Epithelial cell of esophagus (primary cell): ENCODE measurements around the gene UGT1A7.

Experiments
- DNase-seq: peaks from one replicate; pipeline ENCODE4 v3.0.0; 2010; ENCODE audit warnings: low read depth
- H3K4me3 ChIP-seq: 2 replicates; pipeline ENCODE4 v1.5.1; 2011; ENCODE audit warnings: mild to moderate bottlenecking, low read length, control low read depth
- TF ChIP-seq, protein P1 (sequence below): IDR thresholded peaks from 2 replicates; pipeline ENCODE4 v1.5.1; 2011; ENCODE audit warnings: low read depth, mild to moderate bottlenecking, low read length, control low read depth, inconsistent platforms; ENCODE audit not compliant: insufficient read depth; ENCODE audit errors: missing control alignments

Gene UGT1A7

DNA sequence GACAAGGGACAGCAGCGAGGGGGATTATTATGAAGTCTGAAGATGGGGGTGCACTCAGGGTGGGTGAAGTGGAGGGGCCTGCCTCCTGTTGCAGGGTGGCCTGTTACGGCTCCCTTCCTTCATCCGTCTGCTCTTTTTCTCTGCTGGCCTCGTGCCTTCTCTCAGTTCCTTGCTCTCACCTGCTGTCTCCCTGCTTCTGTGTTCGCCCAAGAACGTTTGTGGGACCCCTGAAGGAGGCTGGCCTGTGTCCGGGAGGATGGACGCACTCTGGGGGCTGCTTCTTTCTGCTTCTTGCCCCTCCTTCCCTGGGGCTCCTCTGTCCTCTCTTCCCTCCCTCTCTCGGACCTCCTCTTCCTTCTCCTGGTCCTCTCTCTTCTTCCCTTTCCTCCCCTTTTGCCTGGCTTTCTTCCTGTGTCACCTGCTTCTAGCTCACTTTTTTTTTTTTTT lies 110.2 kb downstream of the UGT1A7 start:
- H3K4me3 ChIP-seq, result no peak overlapping the region
- TF ChIP-seq, protein P1, sequence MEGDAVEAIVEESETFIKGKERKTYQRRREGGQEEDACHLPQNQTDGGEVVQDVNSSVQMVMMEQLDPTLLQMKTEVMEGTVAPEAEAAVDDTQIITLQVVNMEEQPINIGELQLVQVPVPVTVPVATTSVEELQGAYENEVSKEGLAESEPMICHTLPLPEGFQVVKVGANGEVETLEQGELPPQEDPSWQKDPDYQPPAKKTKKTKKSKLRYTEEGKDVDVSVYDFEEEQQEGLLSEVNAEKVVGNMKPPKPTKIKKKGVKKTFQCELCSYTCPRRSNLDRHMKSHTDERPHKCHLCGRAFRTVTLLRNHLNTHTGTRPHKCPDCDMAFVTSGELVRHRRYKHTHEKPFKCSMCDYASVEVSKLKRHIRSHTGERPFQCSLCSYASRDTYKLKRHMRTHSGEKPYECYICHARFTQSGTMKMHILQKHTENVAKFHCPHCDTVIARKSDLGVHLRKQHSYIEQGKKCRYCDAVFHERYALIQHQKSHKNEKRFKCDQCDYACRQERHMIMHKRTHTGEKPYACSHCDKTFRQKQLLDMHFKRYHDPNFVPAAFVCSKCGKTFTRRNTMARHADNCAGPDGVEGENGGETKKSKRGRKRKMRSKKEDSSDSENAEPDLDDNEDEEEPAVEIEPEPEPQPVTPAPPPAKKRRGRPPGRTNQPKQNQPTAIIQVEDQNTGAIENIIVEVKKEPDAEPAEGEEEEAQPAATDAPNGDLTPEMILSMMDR, result no peak
- DNase-seq, result no peak

DNA sequence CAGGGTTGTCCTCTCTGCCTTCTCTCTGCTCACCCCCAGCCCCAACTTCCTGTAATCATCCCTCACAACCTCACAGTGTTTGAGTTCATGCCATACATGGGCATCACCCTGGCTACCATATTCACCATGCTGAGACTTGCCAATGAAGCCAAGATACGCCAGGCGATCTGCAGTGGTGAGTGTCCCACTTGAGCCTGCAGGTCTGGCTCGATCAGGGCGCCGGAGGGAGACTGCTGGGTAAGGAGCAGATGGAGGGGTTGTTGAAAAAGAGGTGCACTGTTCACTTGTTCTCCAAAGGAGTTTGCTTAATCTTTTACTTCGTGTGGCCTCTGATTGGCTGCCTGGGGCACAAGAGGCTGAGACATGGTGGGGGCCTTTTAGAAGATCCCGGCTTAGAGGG lies 111.0 kb downstream of the UGT1A7 start:
- H3K4me3 ChIP-seq, result no peak overlapping the region
- TF ChIP-seq, protein P1, result no peak
- no peak for DNase-seq

DNA sequence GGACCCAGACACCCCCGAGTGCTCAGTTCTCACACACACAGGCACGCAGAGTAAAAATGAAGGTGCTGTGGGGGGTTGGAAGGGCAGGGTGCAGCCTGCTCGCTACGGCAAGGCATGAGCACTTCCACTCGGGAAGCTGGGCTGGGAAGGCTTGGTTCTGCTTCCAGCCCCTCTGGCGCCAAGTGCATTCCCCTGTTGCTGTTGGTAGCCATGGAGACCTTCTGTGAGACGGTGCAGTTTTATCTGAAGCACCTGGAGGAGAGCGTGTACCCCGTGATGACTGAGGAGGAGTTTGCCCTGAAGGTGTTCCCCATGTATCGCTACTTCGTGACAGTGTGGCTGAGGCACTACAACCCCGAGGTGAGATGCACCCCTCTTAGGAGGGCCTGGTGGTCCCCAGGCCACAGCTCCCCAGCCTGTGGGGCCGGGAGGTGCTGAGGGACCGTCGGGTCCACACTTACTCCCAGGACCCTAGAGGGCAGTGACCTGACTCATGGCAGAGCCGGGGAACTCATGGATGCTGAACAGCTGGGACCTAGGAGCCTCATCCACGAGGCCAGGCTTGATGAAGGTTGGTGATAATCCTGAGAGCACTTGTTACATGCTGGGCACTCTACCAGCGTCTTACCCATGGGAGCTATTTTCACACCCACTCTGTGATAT lies 111.9 kb downstream of the UGT1A7 start:
- no peak overlapping the region for H3K4me3 ChIP-seq
- TF ChIP-seq, protein P1, result no peak
- DNase-seq, result no peak

DNA sequence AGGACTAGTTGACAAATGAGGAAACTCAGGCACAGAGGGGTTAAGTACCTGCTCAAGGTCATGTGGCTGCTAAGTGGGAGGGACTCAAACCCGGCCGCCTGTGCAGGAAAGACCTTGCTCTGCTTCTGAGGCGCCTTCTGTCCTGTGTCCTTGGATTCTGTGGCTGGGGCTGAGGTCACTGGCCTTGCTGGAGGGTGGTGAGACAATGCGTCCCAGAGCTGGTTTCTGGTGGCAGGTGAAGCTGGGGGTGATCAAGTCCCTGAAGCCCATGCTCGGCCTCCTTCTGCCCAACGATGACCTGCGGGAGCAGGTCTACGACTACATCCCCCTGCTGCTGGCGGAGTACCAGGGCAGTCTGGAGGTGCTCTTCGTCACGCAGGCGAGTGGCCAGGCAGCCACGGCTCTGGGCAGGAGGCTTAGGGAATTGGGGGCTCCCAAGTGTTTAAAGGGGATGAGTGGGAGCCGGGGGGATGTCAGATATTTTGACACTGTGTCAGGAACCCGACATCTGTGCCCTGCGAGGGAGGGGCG lies 112.5 kb downstream of the UGT1A7 start:
- no peak for DNase-seq
- TF ChIP-seq, protein P1, result no peak
- no peak overlapping the region for H3K4me3 ChIP-seq

DNA sequence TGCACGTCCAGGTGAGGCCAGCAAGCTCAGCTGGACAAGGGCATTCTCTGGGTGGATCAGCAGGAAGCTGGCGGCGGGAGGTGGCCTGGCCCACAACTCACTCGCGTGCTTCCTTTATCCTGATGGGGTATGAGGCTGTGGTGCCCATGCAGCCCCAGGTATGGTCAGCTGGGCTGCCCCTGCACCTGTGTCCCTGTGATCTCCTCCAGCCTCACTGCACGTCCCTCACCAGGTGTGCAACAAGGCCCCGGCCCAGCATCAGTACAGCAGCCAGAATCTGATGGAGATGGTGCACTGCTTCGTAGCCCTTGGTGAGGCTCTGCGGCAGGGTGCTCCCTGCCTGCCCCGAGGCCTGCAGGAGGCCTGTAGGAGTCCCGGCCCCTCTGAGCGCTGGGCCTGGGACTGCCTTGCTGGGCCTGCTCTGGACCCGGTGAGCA lies 114.1 kb downstream of the UGT1A7 start:
- TF ChIP-seq, protein P1, result no peak
- H3K4me3 ChIP-seq, result no peak overlapping the region
- DNase-seq, result no peak

DNA sequence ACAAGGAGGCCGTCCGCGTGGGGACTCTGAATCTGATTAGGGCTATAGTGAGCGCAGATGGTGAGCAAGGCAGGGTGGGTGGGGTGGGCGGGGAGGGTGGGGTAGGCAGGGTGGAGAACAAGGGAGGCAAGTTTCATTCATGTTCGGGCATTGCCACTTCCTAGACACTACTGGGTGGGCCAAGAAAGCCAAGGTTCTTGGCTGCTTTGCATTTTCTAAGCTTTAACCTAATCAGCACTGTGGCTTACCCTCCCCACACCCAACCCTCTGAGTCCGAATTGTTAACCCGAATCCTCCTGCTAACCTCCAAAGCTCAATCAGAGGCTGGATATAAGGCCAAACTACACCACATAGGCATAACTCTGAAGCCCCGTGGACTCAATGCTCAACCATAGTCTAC lies 114.6 kb downstream of the UGT1A7 start:
- no peak overlapping the region for H3K4me3 ChIP-seq
- TF ChIP-seq, protein P1, result no peak
- no peak for DNase-seq
